ENCODE data around the gene SRPRB.

Gene SRPRB

DNA sequence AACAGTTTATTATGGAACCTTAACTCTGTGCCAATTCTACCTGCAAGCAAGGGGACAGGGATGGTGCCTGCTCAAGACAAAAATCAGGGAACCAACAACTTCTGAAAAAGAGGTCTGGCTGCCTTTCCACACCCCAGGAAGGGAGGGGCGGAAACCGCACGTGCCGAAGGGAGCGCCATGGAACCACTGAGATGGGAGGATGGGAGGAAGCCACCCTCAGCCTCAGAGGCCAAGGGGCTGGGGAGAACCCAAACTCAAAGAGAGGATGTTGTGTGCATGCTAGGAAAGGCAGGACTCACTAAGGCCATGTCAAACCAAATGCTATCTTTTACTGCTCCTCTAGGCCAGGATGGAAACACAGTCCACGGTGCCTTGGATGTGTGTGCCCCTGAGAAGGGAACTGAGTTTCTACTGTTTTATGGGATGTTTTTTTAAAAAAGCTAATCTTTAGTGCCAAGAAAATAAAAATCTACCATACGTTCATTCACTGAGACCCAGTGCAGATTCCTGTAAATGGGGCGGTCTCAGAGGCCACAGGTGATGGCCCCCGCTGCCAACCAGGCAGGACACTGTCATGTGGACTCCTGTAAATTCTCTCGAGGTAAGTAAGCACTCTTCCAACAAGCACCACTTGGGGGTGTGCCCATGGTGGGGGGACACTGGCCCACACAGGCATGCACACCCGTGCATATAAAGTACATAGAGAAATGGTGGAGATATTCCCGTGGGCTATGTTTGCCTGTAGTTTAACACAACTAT, 20.5 kb downstream of the SRPRB start:
- TF ChIP-seq, protein P1, sequence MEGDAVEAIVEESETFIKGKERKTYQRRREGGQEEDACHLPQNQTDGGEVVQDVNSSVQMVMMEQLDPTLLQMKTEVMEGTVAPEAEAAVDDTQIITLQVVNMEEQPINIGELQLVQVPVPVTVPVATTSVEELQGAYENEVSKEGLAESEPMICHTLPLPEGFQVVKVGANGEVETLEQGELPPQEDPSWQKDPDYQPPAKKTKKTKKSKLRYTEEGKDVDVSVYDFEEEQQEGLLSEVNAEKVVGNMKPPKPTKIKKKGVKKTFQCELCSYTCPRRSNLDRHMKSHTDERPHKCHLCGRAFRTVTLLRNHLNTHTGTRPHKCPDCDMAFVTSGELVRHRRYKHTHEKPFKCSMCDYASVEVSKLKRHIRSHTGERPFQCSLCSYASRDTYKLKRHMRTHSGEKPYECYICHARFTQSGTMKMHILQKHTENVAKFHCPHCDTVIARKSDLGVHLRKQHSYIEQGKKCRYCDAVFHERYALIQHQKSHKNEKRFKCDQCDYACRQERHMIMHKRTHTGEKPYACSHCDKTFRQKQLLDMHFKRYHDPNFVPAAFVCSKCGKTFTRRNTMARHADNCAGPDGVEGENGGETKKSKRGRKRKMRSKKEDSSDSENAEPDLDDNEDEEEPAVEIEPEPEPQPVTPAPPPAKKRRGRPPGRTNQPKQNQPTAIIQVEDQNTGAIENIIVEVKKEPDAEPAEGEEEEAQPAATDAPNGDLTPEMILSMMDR (IDR thresholded peaks at IDR 0.05; ENCODE audit: low read depth, low read length, missing control alignments) = no peak
- in situ Hi-C loops (cut with HindIII; ENCODE audit: low sequenced_read_pairs) = no loop called here
- H3K4me3 ChIP-seq (ENCODE audit: low read depth, low read length) = no peak overlapping the region
- DNase-seq (ENCODE audit: low read depth) = no peak

DNA sequence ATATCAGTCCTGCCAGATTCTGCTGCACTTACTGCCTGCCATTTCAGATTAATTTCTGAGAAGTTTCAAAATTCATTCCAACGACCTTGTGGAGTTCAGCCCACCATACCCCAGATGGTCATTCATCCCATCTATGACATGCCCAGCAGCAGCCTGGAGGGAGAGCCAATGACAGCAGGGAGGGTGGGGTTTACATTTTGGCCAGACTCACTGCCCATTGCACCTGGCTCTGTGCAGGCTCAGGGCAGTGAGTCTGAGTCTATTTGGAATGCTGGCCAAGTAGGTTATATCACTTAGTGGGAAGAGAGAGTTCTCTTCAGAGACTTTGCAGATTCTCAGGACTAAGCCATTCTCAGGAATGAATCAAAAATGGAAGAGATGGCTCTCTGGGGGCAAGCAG, 21.5 kb downstream of the SRPRB start:
- no peak for DNase-seq (ENCODE audit: low read depth)

DNA sequence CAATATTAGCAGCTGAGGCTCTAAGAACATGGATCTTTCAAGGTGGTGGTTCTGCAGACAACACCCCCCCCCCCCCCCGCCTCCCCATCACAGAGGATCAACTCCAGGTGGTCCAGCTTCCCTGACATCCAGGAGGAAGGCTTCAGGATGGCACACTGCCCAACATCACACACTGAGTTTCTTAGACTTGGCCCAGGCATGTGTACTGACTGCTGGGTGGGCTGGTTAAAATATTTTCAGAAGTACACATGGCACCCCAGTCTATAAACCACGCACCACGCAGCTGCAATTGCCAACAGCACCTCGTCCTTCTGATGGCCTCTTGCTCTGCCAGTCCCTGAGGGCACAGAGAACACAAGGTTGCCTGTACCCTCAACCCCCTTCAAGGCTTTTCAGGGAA, 22.1 kb downstream of the SRPRB start:
- TF ChIP-seq, protein P1 (IDR thresholded peaks at IDR 0.05; ENCODE audit: low read depth, low read length, missing control alignments) = no peak
- in situ Hi-C loops (cut with HindIII; ENCODE audit: low sequenced_read_pairs) = no loop called here
- no peak overlapping the region for H3K4me3 ChIP-seq (ENCODE audit: low read depth, low read length)
- DNase-seq (ENCODE audit: low read depth) = no peak

More for the DNA sequence above, 21.5 kb downstream of the SRPRB start:
- TF ChIP-seq, protein P1 (IDR thresholded peaks at IDR 0.05; ENCODE audit: low read depth, low read length, missing control alignments) = no peak
- no peak overlapping the region for H3K4me3 ChIP-seq (ENCODE audit: low read depth, low read length)
- in situ Hi-C loops (cut with HindIII; ENCODE audit: low sequenced_read_pairs) = no loop called here

DNA sequence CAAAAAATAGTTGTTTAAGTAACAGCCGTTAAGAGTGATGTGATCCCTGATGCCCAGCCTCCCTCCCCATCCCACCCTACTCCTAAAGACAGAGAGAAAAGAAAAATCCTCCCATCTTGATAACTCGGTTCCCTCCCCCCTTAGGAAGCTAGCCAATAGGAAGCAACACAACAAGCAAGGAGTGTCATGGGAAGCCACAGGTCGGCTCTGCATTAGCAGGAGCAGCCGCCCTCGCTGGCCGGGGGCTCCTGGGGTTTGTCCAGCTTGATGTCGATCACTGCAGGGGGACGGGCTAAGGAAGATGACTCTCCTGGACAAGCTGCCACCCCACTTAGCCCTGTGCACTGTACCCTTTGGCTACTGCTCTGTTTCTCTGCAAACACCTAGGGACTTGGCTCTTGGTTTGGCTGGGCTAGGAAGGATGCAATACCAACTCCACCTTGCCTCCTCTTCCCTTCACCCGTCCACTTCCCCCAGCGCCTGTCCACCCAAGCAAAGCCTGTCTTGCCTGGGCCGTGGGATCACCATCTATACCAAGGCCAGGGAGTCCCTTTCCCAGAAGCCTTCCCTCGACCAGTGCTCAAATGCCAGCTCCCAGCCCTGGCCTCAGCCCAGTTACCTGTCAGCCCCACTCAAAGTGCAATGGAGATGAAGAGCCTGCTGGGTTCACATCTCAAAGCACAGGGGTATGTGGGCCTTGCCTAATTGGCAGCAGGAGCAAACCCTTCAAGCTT, 23.1 kb downstream of the SRPRB start:
- in situ Hi-C loops (cut with HindIII; ENCODE audit: low sequenced_read_pairs) = no loop called here
- TF ChIP-seq, protein P1 (IDR thresholded peaks at IDR 0.05; ENCODE audit: low read depth, low read length, missing control alignments) = no peak
- DNase-seq (ENCODE audit: low read depth) = no peak

DNA sequence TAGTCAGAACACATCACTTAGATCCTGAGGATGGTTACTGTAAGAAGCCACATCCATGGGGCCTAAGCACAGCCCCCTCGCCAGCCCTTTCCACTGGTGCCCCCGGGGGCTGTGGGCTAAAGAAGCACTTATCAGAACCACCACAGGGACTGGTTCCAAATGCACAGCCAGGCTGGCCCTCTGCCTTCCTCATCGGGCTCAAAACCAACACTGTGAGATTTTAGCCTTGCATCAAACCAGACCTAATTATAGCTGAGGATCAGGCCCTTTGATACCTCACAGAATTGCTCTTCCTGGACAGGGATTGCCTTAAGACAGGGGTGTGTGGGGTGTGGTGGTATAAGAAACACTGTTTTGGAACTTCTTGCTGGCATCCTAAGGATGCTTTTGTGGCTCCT, 23.7 kb downstream of the SRPRB start:
- no peak overlapping the region for H3K4me3 ChIP-seq (ENCODE audit: low read depth, low read length)
- in situ Hi-C loops (cut with HindIII; ENCODE audit: low sequenced_read_pairs) = no loop called here
- TF ChIP-seq, protein P1 (IDR thresholded peaks at IDR 0.05; ENCODE audit: low read depth, low read length, missing control alignments) = no peak
- no peak for DNase-seq (ENCODE audit: low read depth)

More for the DNA sequence above, 23.1 kb downstream of the SRPRB start:
- no peak overlapping the region for H3K4me3 ChIP-seq (ENCODE audit: low read depth, low read length)

DNA sequence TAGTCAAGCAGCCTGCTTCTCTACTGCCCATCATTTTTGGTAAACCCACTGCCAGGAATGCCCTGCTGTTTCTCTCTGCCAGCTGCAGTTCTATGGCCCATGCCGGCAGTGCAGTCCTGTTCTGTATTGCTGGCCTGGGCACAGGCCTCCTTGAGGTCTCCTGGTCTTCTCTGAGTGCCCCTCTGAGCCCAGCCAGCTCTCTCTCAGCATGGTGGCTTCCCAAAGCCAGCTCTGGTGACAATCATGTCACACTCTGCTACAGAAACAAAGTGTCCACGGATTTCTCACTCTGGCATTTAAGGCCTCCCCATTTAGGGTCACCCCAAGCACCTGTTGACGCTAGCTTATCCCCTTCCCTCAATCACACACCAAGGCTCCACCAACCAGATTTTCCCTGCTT, 24.5 kb downstream of the SRPRB start:
- H3K4me3 ChIP-seq (ENCODE audit: low read depth, low read length) = no peak overlapping the region
- in situ Hi-C loops (cut with HindIII; ENCODE audit: low sequenced_read_pairs) = no loop called here
- TF ChIP-seq, protein P1 (IDR thresholded peaks at IDR 0.05; ENCODE audit: low read depth, low read length, missing control alignments) = no peak
- DNase-seq (ENCODE audit: low read depth) = no peak

All from astrocyte of the cerebellum (primary cell).